H9 (cell line): Measurements from ENCODE around the gene TMC1. TPM values are rescaled to one million over a fixed set of nuclear protein-coding genes. Genes with fewer than 3 reads are reported as not detected.

Experiments
- DNase-seq: peaks from one replicate; pipeline ENCODE4 v3.0.0-alpha.2; 2017
- H2AFZ ChIP-seq: one replicate; pipeline ENCODE4 v1.6.1; 2013; ENCODE audit warnings: mild to moderate bottlenecking, low read length, control low read depth, moderate library complexity
- H2AK5ac ChIP-seq: 2 replicates; pipeline ENCODE4 v1.6.1; 2013; ENCODE audit warnings: low read length, control low read depth, mixed read lengths; ENCODE audit not compliant: insufficient read length
- H2BK120ac ChIP-seq: one replicate; pipeline ENCODE4 v1.6.1; 2013; ENCODE audit warnings: low read depth, mild to moderate bottlenecking, low read length, control low read depth, inconsistent platforms; ENCODE audit not compliant: poor library complexity, severe bottlenecking
- H2BK12ac ChIP-seq: 2 replicates; pipeline ENCODE4 v1.6.1; 2013; ENCODE audit warnings: low read length, control low read depth, mixed read lengths, low read depth; ENCODE audit not compliant: insufficient read length
- H2BK15ac ChIP-seq: 2 replicates; pipeline ENCODE4 v1.6.1; 2013; ENCODE audit warnings: low read depth, low read length, control low read depth
- H2BK20ac ChIP-seq: one replicate; pipeline ENCODE4 v1.6.1; 2013; ENCODE audit warnings: low read depth, mild to moderate bottlenecking, low read length, control low read depth, inconsistent platforms; ENCODE audit not compliant: poor library complexity, severe bottlenecking
- H2BK5ac ChIP-seq: 2 replicates; pipeline ENCODE4 v1.6.1; 2013; ENCODE audit warnings: low read length, control low read depth, mixed read lengths; ENCODE audit not compliant: insufficient read length
- H3K14ac ChIP-seq: 2 replicates; pipeline ENCODE4 v1.6.1; 2013; ENCODE audit warnings: low read length, control low read depth; ENCODE audit not compliant: insufficient read depth
- H3K18ac ChIP-seq: 2 replicates; pipeline ENCODE4 v1.6.1; 2013; ENCODE audit warnings: low read depth, mild to moderate bottlenecking, mixed read lengths, low read length, control low read depth; ENCODE audit not compliant: insufficient read length
- H3K23ac ChIP-seq: 2 replicates; pipeline ENCODE4 v1.6.1; 2013; ENCODE audit warnings: low read length, control low read depth, mixed read lengths, low read depth; ENCODE audit not compliant: insufficient read length
- H3K23me2 ChIP-seq: 2 replicates; pipeline ENCODE4 v1.6.1; 2013; ENCODE audit warnings: low read depth, mild to moderate bottlenecking, mixed read lengths, low read length, control low read depth; ENCODE audit not compliant: insufficient read length, poor library complexity, severe bottlenecking
- H3K27ac ChIP-seq: 2 replicates; pipeline ENCODE4 v1.5.1; 2013; ENCODE audit warnings: low read length, control low read depth, mixed read lengths, low read depth; ENCODE audit not compliant: insufficient read length
- H3K27me3 ChIP-seq: 2 replicates; pipeline ENCODE4 v1.6.1; 2013; ENCODE audit warnings: low read length, control low read depth, inconsistent platforms; ENCODE audit not compliant: insufficient read depth
- H3K4ac ChIP-seq: 2 replicates; pipeline ENCODE4 v1.6.1; 2013; ENCODE audit warnings: low read depth, mild to moderate bottlenecking, control low read depth, inconsistent platforms, low read length, moderate library complexity
- H3K4me1 ChIP-seq: 2 replicates; pipeline ENCODE4 v1.6.1; 2013; ENCODE audit warnings: low read length, control low read depth, inconsistent platforms; ENCODE audit not compliant: insufficient read depth
- H3K4me2 ChIP-seq: 2 replicates; pipeline ENCODE4 v1.6.1; 2013; ENCODE audit warnings: low read length, control low read depth, mixed read lengths; ENCODE audit not compliant: insufficient read length, insufficient read depth
- H3K56ac ChIP-seq: 2 replicates; pipeline ENCODE4 v1.6.1; 2013; ENCODE audit warnings: low read depth, mild to moderate bottlenecking, mixed read lengths, low read length, control low read depth; ENCODE audit not compliant: insufficient read length
- H3K79me1 ChIP-seq: 2 replicates; pipeline ENCODE4 v1.6.1; 2013; ENCODE audit warnings: low read depth, mild to moderate bottlenecking, moderate library complexity, low read length, control low read depth, inconsistent platforms; ENCODE audit not compliant: insufficient read depth, poor library complexity, severe bottlenecking
- H3K79me2 ChIP-seq: 2 replicates; pipeline ENCODE4 v1.6.1; 2013; ENCODE audit warnings: low read length, control low read depth, inconsistent platforms; ENCODE audit not compliant: insufficient read depth
- H3K9ac ChIP-seq: 2 replicates; pipeline ENCODE4 v1.6.1; 2013; ENCODE audit warnings: low read length, control low read depth, mixed read lengths; ENCODE audit not compliant: insufficient read length; ENCODE audit errors: extremely low read depth
- H3K9me3 ChIP-seq: one replicate; pipeline ENCODE4 v1.6.1; 2013; ENCODE audit warnings: low read depth, low read length, inconsistent platforms; ENCODE audit not compliant: control insufficient read depth
- H3T11ph ChIP-seq: one replicate; pipeline ENCODE4 v1.6.1; 2013; ENCODE audit warnings: mild to moderate bottlenecking, low read length, control low read depth, inconsistent platforms
- H4K20me1 ChIP-seq: one replicate; pipeline ENCODE4 v1.6.1; 2013; ENCODE audit not compliant: control insufficient read depth, insufficient read length, insufficient read depth
- H4K5ac ChIP-seq: 2 replicates; pipeline ENCODE4 v1.6.1; 2013; ENCODE audit warnings: low read depth, mild to moderate bottlenecking, mixed read lengths, low read length, control low read depth; ENCODE audit not compliant: insufficient read length
- H4K8ac ChIP-seq: replicated peaks from 2 replicates; pipeline ENCODE4 v1.6.1; 2013; ENCODE audit warnings: low read length, control low read depth, mixed read lengths, low read depth; ENCODE audit not compliant: insufficient read length
- H4K91ac ChIP-seq: 2 replicates; pipeline ENCODE4 v1.6.1; 2013; ENCODE audit warnings: low read depth, mild to moderate bottlenecking, moderate library complexity, mixed read lengths, low read length, control low read depth; ENCODE audit not compliant: insufficient read length
- H3K27ac Mint-ChIP-seq, 3 experiments: 2 replicates in 2 of 3; 3 replicates in 1 of 3; pipeline ENCODE4 v1.8.0; 2020 to 2021; ENCODE audit warnings: mixed read lengths in 3 of 3, mild to moderate bottlenecking in 1 of 3, moderate library complexity in 1 of 3
- H3K27me3 Mint-ChIP-seq: 2 replicates; pipeline ENCODE4 v1.8.0; 2021; ENCODE audit warnings: low read depth, mild to moderate bottlenecking, moderate library complexity, mixed read lengths
- H3K36me3 Mint-ChIP-seq, 3 experiments: 2 replicates in 2 of 3; 3 replicates in 1 of 3; pipeline ENCODE4 v1.8.0; 2020 to 2021; ENCODE audit warnings: low read depth in 3 of 3, mixed read lengths in 3 of 3; ENCODE audit not compliant: insufficient read depth in 1 of 3
- H3K4me1 Mint-ChIP-seq, 2 experiments: 2 replicates each; pipeline ENCODE4 v1.8.0; 2020; ENCODE audit warnings: mixed read lengths in 2 of 2
- H3K4me3 Mint-ChIP-seq, 2 experiments: 2 replicates in 1 of 2; 3 replicates in 1 of 2; pipeline ENCODE4 v1.8.0; 2020 to 2021; ENCODE audit warnings: mild to moderate bottlenecking in 2 of 2, mixed read lengths in 2 of 2, moderate library complexity in 1 of 2
- H3K9me3 Mint-ChIP-seq, 2 experiments: 2 replicates in 1 of 2; 3 replicates in 1 of 2; pipeline ENCODE4 v1.8.0; 2020; ENCODE audit warnings: mild to moderate bottlenecking in 2 of 2, mixed read lengths in 2 of 2, moderate library complexity in 1 of 2
- total RNA-seq: library from RNA; stranded (reverse); gene quantifications from 2 replicates; pipeline ENCODE4 v1.2.1, GENCODE V29; 2021
- TF ChIP-seq, protein P1 (sequence below): fragments of 200-600 bp; sonication (generic); conservative IDR thresholded peaks from 3 replicates; pipeline ENCODE4 v1.8.0; 2021; ENCODE audit warnings: antibody characterized with exemption, mild to moderate bottlenecking

The TMC1 gene
- total RNA-seq, 1 experiment from 2014 or later, result 2.4 TPM

DNA sequence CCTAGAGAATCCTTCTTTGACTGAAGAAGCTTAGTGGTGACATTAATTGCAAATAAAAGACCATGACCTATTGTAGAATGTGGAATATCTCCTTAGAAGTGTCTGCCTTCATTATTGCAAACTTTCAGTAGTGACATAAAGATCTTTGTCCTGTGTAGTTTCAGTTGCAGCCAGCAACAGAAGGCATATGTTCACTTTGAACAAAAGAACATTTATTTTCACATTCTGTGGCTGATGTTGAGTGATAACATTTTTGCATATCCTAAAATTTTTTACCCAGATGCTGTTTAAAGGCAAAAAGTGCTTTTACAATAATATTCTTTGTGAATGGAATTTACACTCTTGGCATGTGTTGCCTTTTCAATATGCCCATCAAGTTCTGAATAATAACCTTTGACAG is 165.9 kb downstream of the TMC1 start:
- TF ChIP-seq, protein P1, sequence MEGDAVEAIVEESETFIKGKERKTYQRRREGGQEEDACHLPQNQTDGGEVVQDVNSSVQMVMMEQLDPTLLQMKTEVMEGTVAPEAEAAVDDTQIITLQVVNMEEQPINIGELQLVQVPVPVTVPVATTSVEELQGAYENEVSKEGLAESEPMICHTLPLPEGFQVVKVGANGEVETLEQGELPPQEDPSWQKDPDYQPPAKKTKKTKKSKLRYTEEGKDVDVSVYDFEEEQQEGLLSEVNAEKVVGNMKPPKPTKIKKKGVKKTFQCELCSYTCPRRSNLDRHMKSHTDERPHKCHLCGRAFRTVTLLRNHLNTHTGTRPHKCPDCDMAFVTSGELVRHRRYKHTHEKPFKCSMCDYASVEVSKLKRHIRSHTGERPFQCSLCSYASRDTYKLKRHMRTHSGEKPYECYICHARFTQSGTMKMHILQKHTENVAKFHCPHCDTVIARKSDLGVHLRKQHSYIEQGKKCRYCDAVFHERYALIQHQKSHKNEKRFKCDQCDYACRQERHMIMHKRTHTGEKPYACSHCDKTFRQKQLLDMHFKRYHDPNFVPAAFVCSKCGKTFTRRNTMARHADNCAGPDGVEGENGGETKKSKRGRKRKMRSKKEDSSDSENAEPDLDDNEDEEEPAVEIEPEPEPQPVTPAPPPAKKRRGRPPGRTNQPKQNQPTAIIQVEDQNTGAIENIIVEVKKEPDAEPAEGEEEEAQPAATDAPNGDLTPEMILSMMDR, result no peak
- Histone ChIP-seq H3K79me2 (no peaks in the 10 kb centered on the region), H3K9me3 (no peaks in the 10 kb centered on the region), H3K4me2 (no peak overlapping the region), H4K8ac (no peak overlapping the region), H3K23ac (no peak overlapping the region), H3K9ac (no peak overlapping the region), H3K27me3 (no peaks in the 10 kb centered on the region), H4K5ac (no peak overlapping the region), H3K4ac (no peak overlapping the region), H2BK12ac (no peak overlapping the region), H3K14ac (no peak overlapping the region), H3T11ph (no peak overlapping the region), H3K79me1 (no peaks in the 10 kb centered on the region), H2BK120ac (no peak overlapping the region), H3K23me2 (no peaks in the 10 kb centered on the region), H4K91ac (no peak overlapping the region), H2AK5ac (no peak overlapping the region), H3K18ac (no peak overlapping the region), H3K27ac (no peak overlapping the region), H2BK5ac (no peak overlapping the region), H2BK20ac (no peak overlapping the region), H2AFZ (no peak overlapping the region), H4K20me1 (no peaks in the 10 kb centered on the region), H2BK15ac (no peak overlapping the region), H3K4me1 (no peaks in the 10 kb centered on the region), H3K56ac (no peak overlapping the region)
- Mint-ChIP-seq H3K27ac (no peak overlapping the region), H3K4me1 (peaks cover 6 to 15% of the 10 kb centered on the region in 2 experiments; a peak in 3 of 4 replicates), H3K9me3 (peaks cover 10 to 19% of the 10 kb centered on the region in 2 experiments; a peak in 4 of 5 replicates), H3K36me3 (peaks cover 10 to 42% (median 19%) of the 10 kb centered on the region in 3 experiments), H3K4me3 (no peak overlapping the region), H3K27me3 (no peaks in the 10 kb centered on the region)
- no peak for DNase-seq
